HG03159 (cell line): ENCODE data around the gene ZNF302.

Experiments
- ATAC-seq: cut with Tn5 transposase; IDR thresholded peaks from one replicate; pipeline ENCODE4 v1.9.1; 2021; ENCODE audit warnings: mild to moderate bottlenecking, moderate library complexity; ENCODE audit not compliant: unreplicated experiment

Gene ZNF302

GRCh38 chr19:34731019-34731829, 53.7 kb downstream of the ZNF302 start:
- no peak for ATAC-seq

DNA sequence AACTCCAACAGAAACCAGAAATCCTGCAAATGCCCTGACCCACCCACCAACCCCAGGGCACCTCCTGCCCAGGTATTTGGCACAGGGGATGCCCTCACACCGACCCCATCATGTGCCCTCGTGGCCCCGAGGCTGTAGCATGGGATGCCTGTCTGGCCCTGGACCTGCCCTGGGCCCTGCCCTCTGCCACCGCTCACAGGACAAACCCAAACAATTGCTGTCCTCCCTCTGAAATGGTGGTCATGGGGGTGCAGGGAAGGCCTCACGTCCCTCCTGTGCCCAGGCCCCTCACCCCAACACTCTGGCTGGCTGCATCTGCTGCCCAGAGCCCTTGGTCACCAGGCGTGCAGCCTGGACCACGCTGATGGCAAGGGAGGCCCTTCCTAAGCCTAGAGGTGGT, 54.5 kb downstream of the ZNF302 start:
- no peak for ATAC-seq

DNA sequence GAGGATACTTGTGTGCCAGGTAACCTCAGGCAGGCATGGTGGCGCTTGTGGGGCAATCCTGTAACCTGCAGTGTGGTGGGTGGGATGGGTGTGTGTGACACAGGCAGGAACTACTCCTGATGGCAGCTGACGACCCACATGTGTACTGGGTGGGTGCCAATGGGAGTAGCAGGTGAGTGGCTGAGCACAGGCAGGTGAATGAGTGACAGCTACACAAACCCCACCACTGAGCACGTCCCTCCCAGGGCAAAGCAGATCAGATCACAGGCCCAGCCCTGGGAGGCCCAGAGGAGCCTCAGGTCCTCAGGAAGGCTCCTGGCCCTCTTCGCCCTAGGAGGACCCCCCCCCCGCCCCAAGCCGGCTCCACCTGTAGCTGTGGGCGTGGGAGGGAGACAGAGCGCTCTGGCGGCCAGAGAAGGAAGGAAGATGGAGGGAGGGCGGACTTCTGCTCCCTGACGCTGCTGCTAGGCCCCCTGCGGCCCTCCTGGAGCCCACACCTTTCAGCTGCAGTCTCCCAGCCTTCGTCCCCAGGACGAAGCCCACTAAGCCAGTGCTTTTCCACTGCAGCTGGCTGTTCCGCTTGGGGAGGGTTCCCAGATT, 55.2 kb downstream of the ZNF302 start:
- no peak for ATAC-seq

DNA sequence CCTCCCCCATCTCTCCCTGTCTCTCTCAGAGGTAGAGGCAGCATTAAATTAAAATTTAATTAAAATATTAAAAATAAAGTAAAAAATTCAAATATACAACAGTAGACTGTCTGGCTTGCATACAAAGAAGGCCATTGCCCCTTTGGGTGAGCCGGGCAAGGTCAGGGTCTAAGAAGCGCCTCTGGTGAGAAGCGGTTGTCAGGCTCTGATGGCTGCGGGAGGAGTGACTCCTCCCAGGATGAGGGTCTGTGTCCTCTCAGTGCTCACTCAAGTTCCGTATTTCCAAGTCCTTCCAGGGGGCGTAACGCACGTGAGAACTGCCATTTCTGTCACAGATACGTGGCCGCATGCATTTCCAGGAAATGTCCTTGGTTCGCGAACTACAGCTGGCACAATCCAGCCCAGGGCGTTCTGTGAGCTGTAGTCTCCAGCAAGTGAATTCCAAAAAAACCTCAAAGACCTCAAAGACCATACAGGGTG, 55.8 kb downstream of the ZNF302 start:
- peak; percentile 22 for ATAC-seq

DNA sequence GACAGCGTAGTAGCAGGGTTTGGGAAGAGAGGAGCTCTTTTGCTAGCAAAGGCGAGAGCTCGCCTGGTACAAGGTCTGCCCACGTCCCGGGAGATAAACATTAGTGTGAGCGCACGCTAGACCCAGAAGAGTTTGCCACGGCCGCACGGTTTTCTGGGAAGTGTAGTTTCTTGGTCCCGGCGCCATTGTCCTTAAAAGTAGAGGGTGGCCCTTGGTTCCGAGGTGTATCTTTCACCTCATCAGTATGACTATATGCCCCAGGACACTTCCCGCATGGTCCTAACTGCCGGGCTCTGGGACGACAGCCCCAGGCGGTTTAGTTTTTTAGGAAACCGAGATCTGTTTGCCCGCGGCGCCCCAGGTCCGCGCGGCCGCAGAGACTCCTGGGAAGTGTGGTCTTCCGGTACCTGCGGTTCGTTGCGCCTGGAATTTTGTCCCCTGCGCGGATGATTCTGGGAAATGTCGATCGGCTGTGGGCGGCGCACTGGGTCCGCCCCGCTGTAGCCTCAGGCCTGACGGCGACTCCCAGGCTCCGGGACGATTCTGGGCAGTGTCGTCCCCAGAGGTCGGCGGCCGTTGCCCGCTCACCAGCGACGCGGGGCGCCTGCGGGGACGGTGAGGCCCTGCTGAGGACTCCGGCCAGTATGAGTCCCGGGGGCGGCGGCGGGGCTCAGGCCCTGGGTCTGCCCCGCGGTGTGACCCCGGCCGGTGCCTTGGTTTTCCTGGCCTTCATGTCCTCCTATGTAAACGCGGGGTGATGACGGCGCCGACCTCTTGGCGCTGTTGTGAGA, 56.5 kb downstream of the ZNF302 start, which contains the start of gene ZNF181:
ZNF181 (plus strand) TSS at position 498 of the 791 bp plus-strand sequence. CDS start 795 bp downstream, outside the sequence.
- peak; percentile 86 for ATAC-seq

DNA sequence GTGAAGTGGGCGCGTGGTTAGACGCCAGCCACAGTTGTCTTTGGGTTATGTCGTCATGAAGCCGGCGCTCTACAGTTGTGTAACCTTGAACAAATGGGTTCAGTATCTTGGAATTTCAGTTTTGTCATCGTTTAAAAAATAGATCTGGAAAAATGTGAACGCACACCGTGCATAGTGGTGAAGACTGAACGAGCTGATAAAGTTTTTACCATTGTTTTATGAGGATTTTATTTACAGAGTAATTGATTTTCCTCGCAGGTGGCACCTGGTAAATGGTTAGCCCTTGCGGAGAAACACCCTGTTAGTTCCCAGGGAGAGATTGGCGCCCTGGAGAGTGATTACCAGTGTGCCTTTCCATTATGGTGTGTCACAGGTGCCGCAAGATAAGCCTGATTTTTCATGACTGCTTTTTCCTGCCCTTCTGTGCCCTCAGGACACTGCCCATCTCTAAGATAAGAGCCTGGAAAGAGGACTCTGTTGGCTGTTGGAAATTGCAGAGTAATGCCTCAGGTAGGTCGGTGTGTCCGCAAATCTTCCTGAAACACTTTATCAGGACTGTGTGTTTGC, 57.1 kb downstream of the ZNF302 start:
- no peak for ATAC-seq
